Stimulated activated CD4-positive, alpha-beta T cell treated with anti-CD3 and anti-CD28 coated beads, TNF-alpha, amount 100 ng/mL, for 1 hour (primary cell): ENCODE measurements around the gene RHBDL2.
"Not testable (repeated sequence)": the region's sequence is repeated elsewhere in the genome, so short reads cannot be mapped to it uniquely, and the experiment has no call there.

ENCODE experiments used
- DNase-seq, 3 donors: peaks; one replicate each; pipeline ENCODE4 v3.0.0-alpha.2; 2020; ENCODE audit warnings: low read depth in 3 of 3, low spot score in 1 of 3

RHBDL2 gene

GRCh38 chr1:38938722-38939260 lies 2.8 kb downstream of the RHBDL2 start:
- no peak for DNase-seq

- DNase-seq: no peak
These were observed 9.1 kb downstream of the RHBDL2 start for GRCh38 chr1:38932571-38932970.

DNA sequence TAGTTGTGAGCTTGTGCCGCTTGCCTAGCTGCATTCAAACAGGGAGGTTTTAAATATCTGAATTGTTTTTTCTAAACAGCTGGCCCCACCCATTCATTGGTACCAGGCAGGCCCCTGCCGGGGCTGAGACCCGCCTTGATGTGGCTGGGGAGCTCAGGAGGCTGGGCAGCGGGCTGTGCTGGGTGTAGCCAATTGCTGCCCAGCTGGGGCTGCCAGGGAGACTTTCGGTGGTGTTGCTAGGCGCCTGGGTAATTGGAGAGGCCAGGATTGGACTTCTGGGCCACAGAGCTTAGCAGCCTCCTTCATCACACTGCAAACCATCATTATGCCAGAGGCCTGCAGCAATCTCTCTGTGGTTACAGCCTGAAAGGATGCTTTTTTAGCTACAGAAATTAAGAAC lies 12.2 kb downstream of the RHBDL2 start:
- no peak for DNase-seq

GRCh38 chr1:38929054-38929453 lies 12.6 kb downstream of the RHBDL2 start:
- no peak for DNase-seq

GRCh38 chr1:38926091-38926490 lies 15.5 kb downstream of the RHBDL2 start:
- DNase-seq: no peak

DNA sequence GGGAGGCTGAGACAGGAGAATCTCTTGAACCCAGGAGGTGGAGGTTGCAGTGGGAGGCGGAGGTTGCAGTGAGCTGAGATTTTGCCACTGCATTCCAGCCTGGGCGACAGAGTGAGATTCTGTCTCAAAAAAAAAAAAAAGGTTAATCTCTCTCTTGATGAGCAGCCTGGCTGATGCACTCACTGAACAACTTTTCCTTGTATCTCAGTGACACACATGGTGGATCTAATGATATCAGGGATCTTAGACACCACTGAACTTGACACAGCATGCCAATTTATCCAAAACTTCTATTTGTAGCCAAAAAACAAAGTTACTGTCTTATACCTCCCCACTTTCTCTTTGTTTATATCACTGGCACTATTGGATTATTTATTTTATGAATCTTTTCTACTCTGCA lies 16.2 kb downstream of the RHBDL2 start:
- no peak for DNase-seq

- no peak for DNase-seq
These were observed 18.0 kb downstream of the RHBDL2 start for GRCh38 chr1:38923607-38924006.

DNA sequence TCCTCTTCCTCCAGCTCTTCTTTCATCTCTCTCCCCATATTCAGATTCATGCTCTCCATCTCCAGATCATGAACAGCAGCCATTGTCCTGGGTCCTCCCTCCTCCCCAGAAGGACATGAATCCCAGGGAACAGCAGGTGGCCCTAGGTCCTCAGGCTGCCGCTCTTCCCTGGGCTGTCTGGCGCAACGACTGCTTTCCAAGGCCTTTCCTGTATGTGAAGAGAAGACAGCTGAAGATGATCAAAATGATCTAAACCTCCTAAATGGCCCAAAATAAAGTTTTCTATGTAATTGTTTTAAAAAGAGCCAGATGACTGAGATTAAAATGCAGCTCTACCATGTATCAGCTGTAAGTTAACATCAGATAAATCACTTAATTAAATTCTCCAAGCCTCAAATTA lies 22.5 kb downstream of the RHBDL2 start:
- DNase-seq: no peak

GRCh38 chr1:38918568-38918967 lies 23.1 kb downstream of the RHBDL2 start:
- DNase-seq: no peak

- DNase-seq: no peak
These were observed 23.9 kb downstream of the RHBDL2 start for GRCh38 chr1:38917772-38918171.

- no peak for DNase-seq
These were observed 24.3 kb downstream of the RHBDL2 start for GRCh38 chr1:38917337-38917736.

- DNase-seq: no peak
These were observed 26.2 kb downstream of the RHBDL2 start for GRCh38 chr1:38915352-38915948.

GRCh38 chr1:38914908-38915307 lies 26.7 kb downstream of the RHBDL2 start:
- not testable (repeated sequence) for DNase-seq

GRCh38 chr1:38908821-38909220 lies 32.8 kb downstream of the RHBDL2 start:
- DNase-seq: no peak

DNA sequence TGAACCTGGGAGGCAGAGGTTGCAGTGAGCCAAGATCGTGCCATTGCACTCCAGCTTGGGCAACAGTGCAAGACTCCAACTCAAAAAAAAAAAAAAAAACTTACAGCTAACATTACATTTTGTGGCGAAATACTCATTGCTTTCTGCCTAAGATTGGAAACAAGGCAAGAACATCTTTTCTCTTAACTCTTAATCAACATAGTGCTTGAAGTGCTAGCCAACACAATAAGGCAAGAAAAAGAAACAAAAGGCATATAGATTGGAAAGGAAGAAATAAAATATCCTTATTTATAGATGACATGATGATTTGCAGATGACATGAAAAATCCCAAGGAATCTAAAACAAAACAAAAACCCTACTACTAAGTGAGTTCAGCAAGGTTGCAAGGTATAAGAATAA lies 35.6 kb downstream of the RHBDL2 start:
- DNase-seq: no peak

DNA sequence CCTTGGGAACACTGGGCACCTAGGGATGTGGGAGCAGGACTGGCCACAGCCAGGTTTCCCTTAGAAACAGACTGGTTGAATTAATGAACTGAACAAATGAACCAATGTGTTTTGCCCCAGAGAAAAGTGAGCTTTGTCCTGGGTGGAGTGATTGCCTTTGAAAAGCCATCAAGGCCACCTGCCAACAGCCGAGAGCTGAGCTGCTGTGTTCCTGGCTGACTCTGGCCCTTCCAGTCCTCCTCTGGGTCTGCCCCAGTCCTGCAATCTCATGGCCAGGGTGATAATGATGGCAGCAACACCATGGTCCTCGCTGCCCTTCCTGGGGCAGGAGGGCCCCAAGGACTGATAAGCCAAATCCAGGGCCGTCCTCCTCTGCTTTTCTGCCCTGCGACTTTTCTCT lies 42.1 kb downstream of the RHBDL2 start:
- DNase-seq: no peak

GRCh38 chr1:38898653-38899230 lies 42.9 kb downstream of the RHBDL2 start:
- DNase-seq: no peak

- no peak for DNase-seq
These were observed 45.5 kb downstream of the RHBDL2 start for GRCh38 chr1:38896169-38896568.

GRCh38 chr1:38892976-38893375 lies 48.7 kb downstream of the RHBDL2 start:
- DNase-seq: no peak

DNA sequence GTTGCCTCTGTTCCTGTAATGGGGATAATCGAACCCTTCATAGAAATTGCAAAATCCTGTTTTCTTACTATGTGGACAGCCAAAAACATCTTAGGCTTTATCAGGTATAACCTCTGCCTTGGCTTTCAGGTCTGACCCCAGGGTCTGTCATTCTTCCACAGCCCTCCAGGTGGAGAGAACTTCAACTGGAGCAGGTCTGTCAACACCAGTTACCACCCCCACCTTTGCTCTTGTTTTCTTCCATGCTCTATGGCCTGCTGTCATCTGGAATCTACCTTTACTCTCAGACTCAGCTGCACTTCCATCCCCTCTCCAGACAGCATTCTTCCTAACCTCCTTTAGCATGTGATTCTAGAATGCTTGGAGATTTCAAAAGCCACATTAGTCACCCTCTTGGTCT lies 49.9 kb downstream of the RHBDL2 start:
- no peak for DNase-seq

- DNase-seq: no peak
These were observed 52.0 kb downstream of the RHBDL2 start for GRCh38 chr1:38889589-38889988.

DNA sequence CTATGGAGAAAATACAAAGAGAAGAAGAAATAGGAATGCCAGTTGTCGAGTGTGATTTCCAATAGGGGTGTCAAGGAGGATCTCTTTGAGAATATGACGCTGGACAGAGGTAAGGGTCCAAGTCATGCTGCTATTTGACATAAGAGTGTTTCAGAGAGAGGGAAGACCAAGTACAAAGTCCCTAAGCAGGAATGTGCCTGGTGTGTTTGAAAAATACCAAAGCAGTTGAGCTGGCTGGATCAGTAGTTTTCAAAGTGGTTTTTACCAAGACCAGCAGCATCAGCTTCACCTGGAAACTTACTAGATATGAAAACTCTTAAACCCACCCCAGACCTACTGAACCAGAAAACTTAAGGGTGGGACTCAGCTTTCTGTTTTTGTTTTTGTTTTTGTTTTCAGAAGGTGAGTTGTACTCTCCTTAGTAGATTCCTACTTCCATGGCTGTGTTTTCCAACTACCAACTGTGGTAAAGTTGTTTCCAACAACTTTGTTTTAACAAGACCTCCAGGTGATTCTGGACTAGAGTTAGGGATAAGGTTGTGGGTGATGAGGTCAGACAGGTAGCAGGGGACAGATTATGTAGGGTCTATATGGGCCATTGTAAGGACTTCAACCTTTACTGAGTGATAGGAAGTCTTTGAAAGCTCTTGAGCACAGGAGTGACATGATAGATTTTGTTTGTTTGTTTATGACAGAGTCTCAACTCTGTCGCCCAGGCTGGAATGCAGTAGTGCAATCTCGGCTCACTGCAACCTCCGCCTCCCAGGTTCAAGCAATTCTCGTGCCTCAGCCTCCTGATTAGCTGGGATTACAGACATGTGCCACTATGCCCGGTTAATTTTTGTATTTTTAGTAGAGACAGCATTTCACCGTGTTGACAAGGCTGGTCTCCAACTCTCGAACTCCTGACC lies 53.0 kb downstream of the RHBDL2 start:
- DNase-seq: no peak
